DOHH2 (cell line): ENCODE measurements around the gene CENPI.

Experiments used
- CTCF ChIP-seq: fragments of 200-600 bp; sonication (generic); IDR thresholded peaks from one replicate; pipeline ENCODE4 v1.5.1; 2014; ENCODE audit warnings: antibody characterized with exemption, mild to moderate bottlenecking, low read depth, low read length; ENCODE audit not compliant: poor library complexity, severe bottlenecking
- EZH2phosphoT487 ChIP-seq: fragments of 200-600 bp; sonication (generic); IDR thresholded peaks from 2 replicates; pipeline ENCODE4 v1.6.1; 2017; ENCODE audit warnings: borderline replicate concordance, mild to moderate bottlenecking, antibody characterized with exemption, low read length, moderate library complexity, mixed read lengths

DNA sequence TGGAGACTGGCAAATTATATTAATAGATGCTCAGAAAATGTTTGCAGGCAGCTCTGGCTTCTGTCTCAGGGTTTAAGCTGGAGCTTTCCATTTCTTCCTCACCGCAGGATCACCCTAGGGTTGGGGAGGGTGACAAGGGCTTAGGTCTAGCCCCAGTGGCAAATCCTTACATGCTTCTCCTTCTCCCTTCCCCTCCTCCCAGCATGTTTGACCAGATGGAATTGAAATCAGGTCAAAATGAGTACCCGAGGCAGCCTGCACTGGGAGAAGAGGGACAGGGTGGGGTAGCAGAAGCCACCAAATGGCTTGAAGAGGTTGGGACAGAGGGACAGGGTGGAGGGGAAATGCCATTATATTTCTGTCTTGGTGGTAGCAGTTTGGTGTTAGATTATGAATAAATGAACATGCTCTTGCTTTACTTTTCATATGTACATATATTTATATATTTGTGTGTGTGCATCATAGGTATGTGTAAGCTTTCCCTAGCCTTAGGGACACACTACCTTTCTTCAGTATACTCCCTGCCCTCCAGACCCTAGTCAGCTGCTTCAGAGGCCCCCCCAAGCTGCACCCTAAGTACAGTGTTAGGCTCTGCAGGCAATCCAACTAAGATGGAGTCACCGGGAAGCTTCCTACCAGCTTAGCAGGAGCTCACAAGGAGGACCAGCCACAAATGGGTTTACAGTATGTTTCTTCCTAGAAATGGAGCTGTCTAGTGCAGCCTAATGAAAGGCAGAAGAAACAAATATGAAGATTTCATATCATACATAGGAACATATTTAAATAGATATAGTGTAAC, 17.5 kb upstream of the CENPI start:
- TF ChIP-seq CTCF (no peak), EZH2phosphoT487 (no peak)
